Measurements from ENCODE around the gene FADD.

The FADD gene

DNA sequence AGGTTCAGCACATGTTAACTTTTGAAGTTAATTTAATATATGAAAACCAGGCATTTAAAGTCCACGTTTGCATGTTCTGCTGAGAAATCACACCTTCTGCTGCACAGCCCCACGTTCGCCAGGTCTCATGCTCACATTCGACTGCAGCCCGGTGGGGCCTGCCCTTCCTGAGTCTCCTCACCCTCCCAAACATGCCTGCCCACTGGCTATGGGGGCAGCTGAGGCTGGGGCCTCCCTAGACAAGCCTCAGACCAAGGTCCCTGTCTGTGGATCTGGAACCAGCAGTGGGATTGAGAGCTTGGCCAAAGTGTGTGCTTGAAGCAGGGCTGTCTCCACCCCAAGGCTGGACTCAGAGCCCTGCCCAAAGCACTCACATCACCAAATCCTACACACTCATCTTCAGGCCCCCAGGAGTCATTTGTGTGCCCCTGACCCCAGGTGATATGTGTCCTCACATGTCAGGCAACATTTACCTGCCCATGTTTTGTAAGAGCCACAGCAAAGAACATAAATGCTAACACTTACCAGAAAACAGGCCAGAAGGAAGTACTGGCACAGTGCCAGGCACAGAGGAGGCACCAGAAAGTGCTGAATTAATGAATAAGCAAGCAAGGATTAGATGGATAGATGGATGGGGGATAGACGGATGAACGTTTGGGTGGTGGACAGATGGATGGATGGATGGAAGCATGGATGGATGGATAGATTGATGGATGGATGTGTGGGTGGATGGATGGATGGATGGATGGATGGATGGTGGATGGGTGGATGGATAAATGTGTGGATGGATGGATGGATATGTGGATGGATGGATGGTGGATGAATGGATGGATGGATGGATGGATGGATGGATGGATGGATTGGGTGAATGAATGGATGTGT is 9.4 kb upstream of the FADD start:
- DNase-seq (ENCODE audit: low spot score), result no peak
- peak overlapping the region; percentile 46 for H2BK5ac ChIP-seq (ENCODE audit: low read length)
- no peak overlapping the region for H2BK15ac ChIP-seq (ENCODE audit: low read length)
- H4K8ac ChIP-seq (ENCODE audit: low read depth, low read length), result peak overlapping the region; percentile 9
- H3K9ac ChIP-seq (ENCODE audit: low read depth, low read length, poor library complexity), result no peak overlapping the region
- H3K36me3 ChIP-seq (replicated peaks in 1 of 2; ENCODE audit: control insufficient read depth in 2 of 2, insufficient read depth in 2 of 2, low read length in 2 of 2), result peaks cover 0 to 2% of the 10 kb centered on the region in 2 donors
- H3K27me3 ChIP-seq (ENCODE audit: control insufficient read depth in 3 of 3, insufficient read depth in 3 of 3, low read depth in 1 of 3, low read length in 3 of 3), result peaks cover 0 to 7% (median 2%) of the 10 kb centered on the region in 3 experiments
- WGBS, 2 donors (ENCODE audit: extremely low coverage in 2 of 2, insufficient read length in 2 of 2, insufficient replicate concordance in 1 of 2), result 100% methylated on average over 1 to 2 of the region's 7 CpGs
- H3K4me1 ChIP-seq (ENCODE audit: control insufficient read depth in 2 of 2, insufficient read depth in 1 of 2, low read depth in 1 of 2, low read length in 2 of 2), result no peaks in the 10 kb centered on the region
- H3K14ac ChIP-seq (ENCODE audit: low read length), result no peak overlapping the region
- H3K27ac ChIP-seq (replicated peaks; ENCODE audit: low read length), result no peak overlapping the region
- peaks cover 0 to 10% of the 10 kb centered on the region in 2 donors for H3K9me3 ChIP-seq (replicated peaks in 1 of 2; ENCODE audit: control insufficient read depth in 2 of 2, insufficient read depth in 1 of 2, low read depth in 1 of 2, low read length in 2 of 2)
- H2AFZ ChIP-seq (ENCODE audit: low read length), result no peak overlapping the region
- peak overlapping the region in 1 of 2 donors; percentile 50 for H3K4me3 ChIP-seq (ENCODE audit: low read length in 2 of 2)
- H3K18ac ChIP-seq (ENCODE audit: low read length), result peak overlapping the region; percentile 44
- no peak overlapping the region for H3K4ac ChIP-seq (ENCODE audit: low read length)
- no peak overlapping the region for H3K4me2 ChIP-seq (ENCODE audit: insufficient read depth, low read length, poor library complexity, severe bottlenecking)
- no peak overlapping the region for H2BK12ac ChIP-seq (ENCODE audit: low read length)
- peak overlapping the region; percentile 93 for H2BK120ac ChIP-seq (ENCODE audit: low read depth, low read length)
- peak overlapping the region; percentile 42 for H2AK5ac ChIP-seq (ENCODE audit: low read depth, low read length)
- no peak overlapping the region for H3K23ac ChIP-seq (ENCODE audit: low read depth, low read length, poor library complexity)
- H3K79me1 ChIP-seq (ENCODE audit: low read depth, low read length), result no peaks in the 10 kb centered on the region
- H4K91ac ChIP-seq (ENCODE audit: low read depth, low read length, poor library complexity), result no peak overlapping the region

- no peak for DNase-seq (ENCODE audit: low spot score)
Observed at GRCh38 chr11:70194792-70195791, 8.0 kb upstream of the FADD start.

GRCh38 chr11:70200212-70200844 is 2.8 kb upstream of the FADD start:
- Histone ChIP-seq H2AFZ (ENCODE audit: low read length) (no peak overlapping the region), H3K36me3 (replicated peaks in 1 of 2; ENCODE audit: control insufficient read depth in 2 of 2, insufficient read depth in 2 of 2, low read length in 2 of 2) (peaks cover 4 to 8% of the 10 kb centered on the region in 2 donors), H3K27ac (replicated peaks; ENCODE audit: low read length) (no peak overlapping the region), H2BK15ac (ENCODE audit: low read length) (no peak overlapping the region), H3K23ac (ENCODE audit: low read depth, low read length, poor library complexity) (no peak overlapping the region), H3K9me3 (replicated peaks in 1 of 2; ENCODE audit: control insufficient read depth in 2 of 2, insufficient read depth in 1 of 2, low read depth in 1 of 2, low read length in 2 of 2) (no peaks in the 10 kb centered on the region), H2BK120ac (ENCODE audit: low read depth, low read length) (no peak overlapping the region), H2BK12ac (ENCODE audit: low read length) (no peak overlapping the region), H3K14ac (ENCODE audit: low read length) (no peak overlapping the region), H3K4me2 (ENCODE audit: insufficient read depth, low read length, poor library complexity, severe bottlenecking) (no peak overlapping the region), H3K4ac (ENCODE audit: low read length) (no peak overlapping the region), H4K91ac (ENCODE audit: low read depth, low read length, poor library complexity) (no peak overlapping the region), H3K79me1 (ENCODE audit: low read depth, low read length) (peaks cover 12% of the 10 kb centered on the region), H4K8ac (ENCODE audit: low read depth, low read length) (no peak overlapping the region), H3K18ac (ENCODE audit: low read length) (no peak overlapping the region), H2BK5ac (ENCODE audit: low read length) (no peak overlapping the region), H3K4me1 (ENCODE audit: control insufficient read depth in 2 of 2, insufficient read depth in 1 of 2, low read depth in 1 of 2, low read length in 2 of 2) (peaks cover 8 to 9% of the 10 kb centered on the region in 2 donors), H3K4me3 (ENCODE audit: low read length in 2 of 2) (no peak overlapping the region), H2AK5ac (ENCODE audit: low read depth, low read length) (no peak overlapping the region), H3K27me3 (ENCODE audit: control insufficient read depth in 3 of 3, insufficient read depth in 3 of 3, low read depth in 1 of 3, low read length in 3 of 3) (no peaks in the 10 kb centered on the region), H3K9ac (ENCODE audit: low read depth, low read length, poor library complexity) (no peak overlapping the region)
- no peak for DNase-seq (ENCODE audit: low spot score)
- WGBS, 2 donors (ENCODE audit: extremely low coverage in 2 of 2, insufficient read length in 2 of 2, insufficient replicate concordance in 1 of 2), result no CpG with 5 or more reads among the region's 10 CpGs

More at GRCh38 chr11:70194792-70195791, 8.0 kb upstream of the FADD start:
- Histone ChIP-seq H2AK5ac (ENCODE audit: low read depth, low read length) (no peak overlapping the region), H3K4me2 (ENCODE audit: insufficient read depth, low read length, poor library complexity, severe bottlenecking) (no peak overlapping the region), H3K4me3 (ENCODE audit: low read length in 2 of 2) (peak overlapping the region in 1 of 2 donors; percentile 64), H3K79me1 (ENCODE audit: low read depth, low read length) (no peaks in the 10 kb centered on the region), H3K9me3 (replicated peaks in 1 of 2; ENCODE audit: control insufficient read depth in 2 of 2, insufficient read depth in 1 of 2, low read depth in 1 of 2, low read length in 2 of 2) (peaks cover 0 to 7% of the 10 kb centered on the region in 2 donors), H2AFZ (ENCODE audit: low read length) (no peak overlapping the region), H3K4ac (ENCODE audit: low read length) (no peak overlapping the region), H3K14ac (ENCODE audit: low read length) (no peak overlapping the region), H2BK5ac (ENCODE audit: low read length) (no peak overlapping the region), H4K8ac (ENCODE audit: low read depth, low read length) (peak overlapping the region; percentile 23), H2BK120ac (ENCODE audit: low read depth, low read length) (no peak overlapping the region), H3K27ac (replicated peaks; ENCODE audit: low read length) (no peak overlapping the region), H3K9ac (ENCODE audit: low read depth, low read length, poor library complexity) (peak overlapping the region; percentile 44), H4K91ac (ENCODE audit: low read depth, low read length, poor library complexity) (no peak overlapping the region), H2BK12ac (ENCODE audit: low read length) (peak overlapping the region; percentile 41), H3K18ac (ENCODE audit: low read length) (no peak overlapping the region), H2BK15ac (ENCODE audit: low read length) (no peak overlapping the region), H3K4me1 (ENCODE audit: control insufficient read depth in 2 of 2, insufficient read depth in 1 of 2, low read depth in 1 of 2, low read length in 2 of 2) (no peaks in the 10 kb centered on the region), H3K23ac (ENCODE audit: low read depth, low read length, poor library complexity) (no peak overlapping the region), H3K36me3 (replicated peaks in 1 of 2; ENCODE audit: control insufficient read depth in 2 of 2, insufficient read depth in 2 of 2, low read length in 2 of 2) (no peaks in the 10 kb centered on the region), H3K27me3 (ENCODE audit: control insufficient read depth in 3 of 3, insufficient read depth in 3 of 3, low read depth in 1 of 3, low read length in 3 of 3) (peaks cover 0 to 7% (median 0%) of the 10 kb centered on the region in 3 experiments)
- WGBS, 2 donors (ENCODE audit: extremely low coverage in 2 of 2, insufficient read length in 2 of 2, insufficient replicate concordance in 1 of 2), result 75 to 85% methylated on average over 2 of the region's 3 CpGs

Measured in neuronal stem cell (in vitro differentiated cells).